HG02840 (cell line): ENCODE measurements around the gene CHMP6.

ENCODE experiments used
- ATAC-seq: cut with Tn5 transposase; IDR thresholded peaks from one replicate; pipeline ENCODE4 v1.9.1; 2021; ENCODE audit warnings: mild to moderate bottlenecking, moderate library complexity, moderate number of reproducible peaks; ENCODE audit not compliant: unreplicated experiment, low FRiP score

The CHMP6 gene

DNA sequence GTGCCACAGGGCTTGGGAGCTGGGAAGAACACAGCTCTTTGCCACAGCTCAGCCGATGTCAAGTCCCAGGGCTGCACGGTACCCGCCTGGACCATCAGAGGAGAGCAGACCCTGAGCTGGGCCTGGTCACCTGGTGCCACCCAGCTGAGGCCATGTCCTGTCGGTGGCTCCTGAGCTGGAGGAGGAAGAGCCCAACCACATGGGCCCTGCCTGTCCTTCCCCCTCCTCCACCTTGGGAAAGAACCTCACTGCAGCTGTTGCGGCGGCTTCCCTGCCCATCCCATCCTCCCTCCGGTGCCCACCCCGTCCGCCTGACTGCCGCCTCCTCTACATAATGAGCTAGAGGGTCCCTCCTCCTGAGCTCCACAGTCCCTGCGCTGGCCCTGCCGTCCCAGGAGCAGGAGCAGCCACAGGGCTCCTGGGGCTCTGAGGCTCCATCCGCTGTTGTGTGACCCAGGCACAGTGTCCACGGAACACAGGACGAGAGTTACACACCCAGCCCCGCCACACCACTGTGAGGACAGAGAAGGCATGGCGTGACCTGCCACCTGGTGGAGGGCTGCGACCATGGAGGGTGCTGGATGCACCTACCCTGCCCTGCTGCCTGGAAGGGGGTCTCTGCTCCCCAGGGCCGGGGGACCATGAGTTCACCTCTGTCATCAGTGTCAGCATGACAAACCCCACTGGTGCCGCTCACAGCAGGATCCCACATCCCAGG lies 21.4 kb upstream of the CHMP6 start:
- ATAC-seq: no peak

DNA sequence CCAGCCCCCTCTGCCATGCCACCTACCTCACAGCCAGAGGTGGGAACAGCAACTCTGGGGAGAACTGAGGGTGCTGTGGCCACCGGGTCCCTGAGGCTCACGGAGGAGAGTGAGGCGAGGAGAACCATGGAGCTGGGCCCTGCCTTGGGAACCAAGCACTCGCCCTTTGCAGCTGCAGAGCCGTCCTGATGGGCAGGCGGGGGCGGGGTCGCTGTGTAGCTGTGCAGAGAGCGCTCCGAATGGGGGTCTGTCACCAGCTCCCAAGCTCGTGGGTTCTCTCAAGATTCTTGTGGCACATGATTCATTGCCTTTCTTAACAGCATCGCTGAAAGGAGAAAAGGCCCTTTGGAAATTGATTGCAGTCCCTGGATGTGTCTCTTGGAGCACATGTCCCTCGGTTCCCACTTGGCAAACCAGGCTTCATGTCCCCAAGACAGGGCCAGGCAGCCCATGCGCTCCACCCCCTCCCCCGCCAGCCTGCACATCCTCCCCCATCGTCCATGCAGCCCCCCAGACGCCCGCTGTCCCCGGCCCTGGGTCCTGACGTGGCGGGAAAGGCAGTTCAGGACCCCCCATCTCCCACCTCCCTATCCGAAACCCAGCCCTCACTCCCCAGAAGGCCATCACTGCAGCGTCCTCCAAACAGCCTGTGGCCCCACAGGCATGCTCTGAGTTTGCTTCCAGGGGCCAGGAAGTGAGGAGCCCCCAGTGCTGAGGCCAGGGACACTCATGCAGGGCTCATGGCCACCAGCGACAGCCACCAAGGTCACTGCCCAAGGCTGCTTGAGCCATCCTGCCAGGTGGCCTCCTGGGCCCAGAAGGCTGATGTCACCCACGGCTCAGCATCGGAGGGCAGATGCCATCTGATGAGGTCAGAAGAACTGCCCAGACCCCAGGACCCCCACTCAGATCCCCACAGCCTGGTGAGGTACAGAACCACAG lies 20.6 kb upstream of the CHMP6 start:
- ATAC-seq: no peak

GRCh38 chr17:80971704-80972304 lies 19.8 kb upstream of the CHMP6 start:
- no peak for ATAC-seq

DNA sequence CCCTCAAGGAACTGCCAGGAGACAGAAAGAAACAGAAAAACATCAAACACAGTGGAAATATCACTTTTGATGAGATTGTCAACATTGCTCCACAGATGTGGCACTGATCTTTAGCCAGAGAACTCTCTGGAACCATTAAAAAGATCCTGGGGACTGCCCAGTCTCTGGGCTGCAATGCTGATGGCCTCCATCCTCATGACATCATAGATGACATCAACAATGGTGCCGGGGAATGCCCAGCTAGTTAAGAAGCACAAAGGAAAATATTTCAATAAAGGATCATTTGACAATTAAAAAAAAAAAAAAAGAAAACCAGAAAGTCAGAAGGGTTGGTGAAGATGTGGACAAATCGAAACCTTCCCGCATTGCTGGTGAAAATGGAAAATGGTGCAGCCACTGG lies 14.9 kb upstream of the CHMP6 start:
- ATAC-seq: no peak

GRCh38 chr17:80977172-80977571 lies 14.5 kb upstream of the CHMP6 start:
- no peak for ATAC-seq

- ATAC-seq: no peak
These were observed 12.8 kb upstream of the CHMP6 start for GRCh38 chr17:80978499-80979497.

DNA sequence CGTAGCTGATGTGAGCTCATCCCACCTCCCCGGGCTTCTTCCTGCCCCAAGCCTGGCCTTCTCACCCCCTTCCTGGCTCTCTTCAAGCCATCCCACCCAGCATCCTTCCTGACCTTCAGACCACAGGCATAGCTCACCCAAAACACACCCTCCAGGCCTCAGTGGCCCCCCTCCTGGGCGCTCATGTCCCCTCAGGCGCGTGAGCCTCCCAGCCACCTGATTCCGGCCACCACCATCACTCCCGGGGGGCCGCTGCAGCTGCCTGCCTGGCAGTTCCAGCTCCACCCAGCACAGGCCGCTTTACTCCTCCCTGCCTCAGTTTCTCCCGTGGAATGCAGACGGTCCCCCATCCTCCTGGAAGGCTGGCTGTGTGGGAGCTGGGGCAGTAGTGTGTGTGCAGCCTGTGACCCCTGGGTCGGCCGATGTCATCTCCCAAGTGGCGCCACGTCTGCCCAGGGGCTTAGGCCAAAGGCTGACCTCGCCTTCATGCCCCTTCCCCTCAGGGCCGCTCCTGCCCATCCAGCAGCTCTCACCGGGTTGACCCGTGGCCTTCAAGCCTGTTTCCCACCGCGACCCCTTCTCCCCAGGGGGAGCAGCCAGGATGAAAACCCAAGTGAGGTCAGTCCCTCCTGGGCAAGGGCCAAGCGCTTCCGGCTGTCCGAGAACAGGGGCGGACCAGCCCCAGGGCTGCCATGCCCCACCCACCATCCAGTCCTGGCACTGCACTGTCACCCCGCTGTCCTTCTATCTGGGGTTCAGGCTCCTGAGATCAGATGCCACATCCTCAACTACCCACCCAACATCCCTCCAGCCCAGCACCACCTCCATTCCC lies 11.9 kb upstream of the CHMP6 start:
- ATAC-seq: no peak

- ATAC-seq: no peak
These were observed 11.1 kb upstream of the CHMP6 start for GRCh38 chr17:80980397-80981061.

DNA sequence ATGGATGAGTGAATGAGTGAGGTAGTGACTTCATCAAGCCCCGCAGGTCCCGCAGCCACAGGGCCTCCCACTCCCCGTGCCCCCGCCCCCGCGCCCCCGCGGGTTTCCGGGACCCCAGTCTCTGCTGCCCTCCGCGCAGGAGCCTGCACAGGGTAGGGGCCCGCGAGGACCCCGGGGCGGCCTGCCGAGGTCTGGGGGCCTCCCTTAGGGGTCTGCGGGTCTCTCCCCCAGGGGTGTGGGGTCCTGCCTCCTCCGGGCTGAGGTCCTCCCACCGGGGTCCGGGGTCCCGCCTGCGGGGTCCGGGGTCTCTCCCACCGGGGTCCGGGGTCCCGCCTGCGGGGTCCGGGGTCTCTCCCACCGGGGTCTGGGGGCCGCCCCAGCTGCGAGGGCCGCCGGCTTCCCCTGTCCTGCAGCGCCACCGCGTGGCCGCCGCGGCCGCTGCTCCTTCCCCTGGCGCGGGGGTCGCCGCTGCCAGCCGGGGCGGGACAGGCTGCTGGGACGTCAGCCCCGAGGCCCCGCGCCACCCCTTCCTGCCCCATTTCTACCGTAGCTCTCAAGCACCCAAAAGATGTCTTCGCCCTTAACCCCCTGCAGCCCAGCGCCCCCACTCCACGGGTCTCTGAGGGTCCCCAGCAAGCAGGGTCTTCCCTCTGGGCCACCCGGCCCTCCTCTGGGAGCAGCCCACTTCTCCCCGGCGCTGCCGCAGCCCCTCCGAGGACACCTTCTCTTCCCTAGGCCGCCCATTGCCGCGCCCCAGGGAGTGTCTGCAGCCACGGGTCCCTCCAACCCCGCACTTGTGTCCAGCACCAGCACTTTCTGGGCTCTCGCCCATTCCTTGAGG lies 10.4 kb upstream of the CHMP6 start:
- ATAC-seq: no peak

DNA sequence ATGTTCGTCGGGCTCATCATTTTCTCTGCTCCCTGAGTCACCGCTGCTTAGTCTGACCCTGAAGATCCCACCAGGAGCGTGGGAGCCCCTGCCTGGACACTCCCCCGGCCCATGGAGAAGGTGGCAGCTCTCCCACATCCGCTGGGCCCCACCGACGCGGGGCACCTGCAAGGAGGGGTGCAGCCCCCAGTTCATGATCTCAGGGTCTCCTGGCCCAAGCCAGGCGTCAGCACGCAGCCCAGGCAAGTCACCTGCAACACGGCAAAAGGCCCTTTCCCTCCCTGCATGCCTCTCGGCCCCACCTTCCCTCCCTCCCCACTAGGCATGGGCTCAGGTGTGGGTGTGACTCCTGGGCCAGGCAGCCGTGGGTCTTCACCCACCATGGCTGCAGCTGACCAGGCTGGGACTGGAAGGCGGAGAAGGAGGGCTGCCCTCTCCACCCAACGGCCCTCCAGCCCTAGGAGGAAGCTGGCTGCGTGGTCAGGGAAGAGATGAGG lies 9.7 kb upstream of the CHMP6 start:
- ATAC-seq: no peak

DNA sequence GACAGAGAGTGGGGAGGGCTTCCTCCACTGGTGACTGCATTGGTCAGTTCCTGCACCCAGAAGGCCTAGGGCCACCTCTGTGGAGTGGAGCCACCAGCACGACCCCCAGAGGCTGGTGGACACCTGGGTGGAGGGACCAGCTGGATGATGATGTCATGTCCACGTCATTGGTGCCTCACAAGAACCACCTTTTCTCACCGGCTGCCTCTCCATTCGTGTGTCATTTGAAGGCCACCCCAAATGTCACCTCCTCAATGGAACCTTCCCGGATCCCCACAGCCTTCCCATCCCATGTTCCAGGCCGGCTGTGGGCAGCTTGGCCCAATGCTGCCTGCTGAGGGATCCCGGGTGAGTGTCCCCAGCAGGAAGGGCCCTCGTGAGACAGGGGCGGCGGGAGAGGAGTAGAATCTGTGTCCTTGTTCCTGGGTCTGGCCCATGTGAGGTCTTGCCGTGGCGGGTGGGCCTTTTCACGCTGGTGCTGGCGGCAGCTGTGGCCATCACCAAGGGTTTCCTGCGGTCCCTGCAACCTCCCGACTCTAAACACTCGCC lies 9.1 kb upstream of the CHMP6 start:
- no peak for ATAC-seq

DNA sequence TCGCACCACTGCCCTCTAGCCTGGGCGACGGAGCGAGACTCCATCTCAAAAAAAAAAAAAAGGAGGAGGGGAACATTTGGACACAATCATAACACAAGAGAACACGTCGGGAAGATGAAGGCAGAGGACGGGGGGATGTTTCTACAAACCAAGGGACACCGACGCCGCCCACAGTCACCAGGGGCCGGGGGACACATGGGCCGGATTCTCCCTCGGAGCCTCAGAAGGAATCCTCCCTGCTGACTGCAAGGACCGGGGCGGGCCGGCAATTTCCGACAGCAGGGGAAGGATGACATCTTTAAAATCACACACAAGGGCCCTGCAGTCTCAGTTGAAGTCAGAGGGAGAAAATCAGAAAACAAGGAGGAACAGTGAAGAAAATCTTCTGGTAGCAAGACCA lies 8.1 kb upstream of the CHMP6 start:
- no peak for ATAC-seq

- no peak for ATAC-seq
These were observed 6.9 kb upstream of the CHMP6 start for GRCh38 chr17:80984749-80985148.

- no peak for ATAC-seq
These were observed 5.6 kb upstream of the CHMP6 start for GRCh38 chr17:80986046-80986445.

DNA sequence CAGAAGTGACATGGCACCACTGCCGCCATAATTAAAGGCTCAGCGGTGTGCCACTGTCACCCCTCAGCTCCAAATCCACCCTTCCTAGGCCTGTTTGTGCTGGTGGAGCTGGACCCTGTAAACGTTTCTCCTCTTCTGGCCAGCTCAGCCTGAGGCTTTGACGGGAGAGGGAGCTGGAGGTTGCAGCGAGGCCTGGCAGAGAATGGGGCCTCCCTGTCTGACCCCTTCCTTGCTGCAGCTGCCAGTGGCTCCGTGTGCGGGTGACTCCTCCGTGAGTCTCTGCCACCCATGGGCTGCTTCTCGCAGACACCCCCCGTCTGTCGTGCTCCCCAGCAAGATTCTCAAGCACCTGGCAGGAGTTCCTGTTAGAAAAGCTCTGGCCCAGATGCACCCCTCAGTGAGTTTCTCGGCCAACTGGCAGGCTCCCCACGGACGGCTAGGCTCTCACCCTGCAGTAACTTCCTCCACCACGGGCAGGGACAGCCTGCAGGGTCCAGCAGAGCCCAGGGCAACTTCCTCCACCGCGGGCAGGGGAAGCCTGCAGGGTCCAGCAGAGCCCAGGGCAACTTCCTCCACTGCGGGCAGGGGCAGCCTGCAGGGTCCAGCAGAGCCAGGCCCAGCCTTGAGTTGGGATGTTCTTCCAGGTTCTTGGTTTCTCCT lies 4.7 kb upstream of the CHMP6 start:
- ATAC-seq: no peak

- no peak for ATAC-seq
These were observed 3.6 kb upstream of the CHMP6 start for GRCh38 chr17:80987941-80988461.

- ATAC-seq: no peak
These were observed 2.1 kb upstream of the CHMP6 start for GRCh38 chr17:80989586-80989913.
